Adrenal gland (tissue), 12 donors: ENCODE results near the gene LRP10. TPM values are rescaled to one million over a fixed set of nuclear protein-coding genes. Genes with fewer than 3 reads are reported as not detected.

ENCODE experiments used
- DNase-seq, 7 donors: peaks; one replicate each; pipeline ENCODE4 v3.0.0-alpha.2; 2019 to 2020
- H3K27ac ChIP-seq, 5 donors: fragments of 200-600 bp; sonication (generic) in 4 of 5; 1 replicate in 3 of 5; 2 replicates in 2 of 5; pipeline versions ENCODE4 v1.5.1 to v1.8.0; 2016 to 2020; ENCODE audit warnings: mild to moderate bottlenecking in 1 of 5
- H3K27me3 ChIP-seq: fragments of 200-600 bp; 2 replicates; pipeline ENCODE4 v1.8.0; 2021
- H3K36me3 ChIP-seq, 2 donors: fragments of 200-600 bp; replicated peaks in 1 of 2; 1 replicate in 1 of 2; 2 replicates in 1 of 2; pipeline versions ENCODE4 v1.5.1 to v1.8.0; 2018 to 2022
- H3K4me1 ChIP-seq, 2 donors: fragments of 200-600 bp; replicated peaks in 1 of 2; 1 replicate in 1 of 2; 2 replicates in 1 of 2; pipeline versions ENCODE4 v1.5.1 to v1.8.0; 2018 to 2021
- H3K4me3 ChIP-seq, 4 donors: fragments of 200-600 bp; sonication (generic) in 3 of 4; one replicate each; pipeline ENCODE4 v1.5.1; 2016 to 2018
- H3K9me3 ChIP-seq, 3 donors: fragments of 200-600 bp; sonication (generic) in 1 of 3; replicated peaks in 1 of 3; 1 replicate in 2 of 3; 2 replicates in 1 of 3; pipeline versions ENCODE4 v1.5.1 to v1.8.0; 2016 to 2021
- CTCF ChIP-seq, 6 experiments: fragments of 450-650 bp in 4 of 6; fragments of 200-600 bp in 2 of 6; sonication (generic) in 1 of 6; IDR thresholded peaks; 1 replicate in 5 of 6; 2 replicates in 1 of 6; pipeline versions ENCODE4 v1.5.1 to v1.8.0; 2016 to 2021; ENCODE audit warnings: antibody characterized with exemption in 6 of 6, mild to moderate bottlenecking in 2 of 6, moderate library complexity in 1 of 6
- POLR2A ChIP-seq, 2 donors: fragments of 450-650 bp; IDR thresholded peaks; one replicate each; pipeline ENCODE4 v1.6.1; 2017; ENCODE audit warnings: antibody characterized with exemption in 2 of 2, mild to moderate bottlenecking in 2 of 2, moderate library complexity in 1 of 2
- WGBS, 4 donors: extraction: QIAGEN DNeasy Blood & Tissue Kit in 2 of 4; methylation state at CpG; one replicate each; pipeline versions ENCODE4 v1.1.5 to v1.1.7; 2013 to 2017; 5-methylcytosine and 5-hydroxymethylcytosine counted together
- intact Hi-C, 2 donors: fragments of 100-400 bp; cut with DNase I; formaldehyde crosslinking; loops; one replicate each; pipeline versions ENCODE4 v1.14.1 to v1.15.0; 2022 to 2023
- polyA plus RNA-seq, 3 donors: library from polyadenylated mRNA; stranded (reverse); fragments of 200-250 nt in 2 of 3; fragments of 350-450 nt in 1 of 3; fragmentation: Illumina TruSeq in 1 of 3; extraction: RNeasy Lipid Tissue Mini Kit (QIAGEN cat#74804) in 1 of 3; gene quantifications; one replicate each; pipeline ENCODE4 v1.2.3, GENCODE V29; 2013 to 2014
- total RNA-seq, 9 donors: library from RNA; depleted of rRNA in 4 of 9; stranded (reverse); fragments of >200 nt in 4 of 9; fragments of 120-200 nt in 1 of 9; fragmentation: NEBNext Ultra II Directional in 1 of 9; extraction: Animal tissue kit (Norgen Biotek cat#: 25700) in 1 of 9; gene quantifications; one replicate each; pipeline versions ENCODE4 v1.1.0 to v1.2.4, GENCODE V29; 2013 to 2023
- donor health status: healthy with polysubstance abuse.
- donor health status: Bipolar disorder and iron deficiency.
- donor health status: DM: yes; HTN: yes; CAD: no.
- donor health status: DM: no; HTN: no; CAD: no.
- donor health status: DM: no; HTN: no; CAD: no.
- donor health status: DM: yes; HTN: yes; CAD: no.

Gene LRP10
- total and polyA plus RNA-seq, 12 donors, result 13.1 to 207 (median 83.2) TPM

GRCh38 chr14:22878271-22879246, 7.0 kb downstream of the LRP10 start:
- H3K36me3 ChIP-seq, result peaks cover 0 to 53% of the 10 kb centered on the region in 2 donors
- no peak overlapping the region for H3K27ac ChIP-seq
- peaks cover 0 to under 1% of the 10 kb centered on the region in 2 donors for H3K4me1 ChIP-seq
- intact Hi-C loops, result no loop called here
- no peaks in the 10 kb centered on the region for H3K27me3 ChIP-seq
- TF ChIP-seq CTCF (IDR thresholded peaks at IDR 0.05) (no peak), POLR2A (IDR thresholded peaks at IDR 0.05) (no peak)
- no peak overlapping the region for H3K4me3 ChIP-seq
- peak in 1 of 7 donors; percentile 40 for DNase-seq
- H3K9me3 ChIP-seq, result no peaks in the 10 kb centered on the region
- 83 to 88% (median 87%) methylated on average over 8 of the region's 8 CpGs for WGBS, 4 donors

- DNase-seq, result no peak
- Histone ChIP-seq H3K27ac (no peak overlapping the region), H3K4me1 (no peaks in the 10 kb centered on the region), H3K27me3 (no peaks in the 10 kb centered on the region), H3K4me3 (no peak overlapping the region), H3K36me3 (peaks cover 0 to 18% of the 10 kb centered on the region in 2 donors), H3K9me3 (no peaks in the 10 kb centered on the region)
- TF ChIP-seq POLR2A (IDR thresholded peaks at IDR 0.05) (no peak), CTCF (IDR thresholded peaks at IDR 0.05) (no peak)
- WGBS, 4 donors, result 35 to 51% (median 43%) methylated on average over 7 of the region's 7 CpGs
- intact Hi-C loops, result no loop called here
These were observed 10.5 kb downstream of the LRP10 start for GRCh38 chr14:22882064-22882463.

DNA sequence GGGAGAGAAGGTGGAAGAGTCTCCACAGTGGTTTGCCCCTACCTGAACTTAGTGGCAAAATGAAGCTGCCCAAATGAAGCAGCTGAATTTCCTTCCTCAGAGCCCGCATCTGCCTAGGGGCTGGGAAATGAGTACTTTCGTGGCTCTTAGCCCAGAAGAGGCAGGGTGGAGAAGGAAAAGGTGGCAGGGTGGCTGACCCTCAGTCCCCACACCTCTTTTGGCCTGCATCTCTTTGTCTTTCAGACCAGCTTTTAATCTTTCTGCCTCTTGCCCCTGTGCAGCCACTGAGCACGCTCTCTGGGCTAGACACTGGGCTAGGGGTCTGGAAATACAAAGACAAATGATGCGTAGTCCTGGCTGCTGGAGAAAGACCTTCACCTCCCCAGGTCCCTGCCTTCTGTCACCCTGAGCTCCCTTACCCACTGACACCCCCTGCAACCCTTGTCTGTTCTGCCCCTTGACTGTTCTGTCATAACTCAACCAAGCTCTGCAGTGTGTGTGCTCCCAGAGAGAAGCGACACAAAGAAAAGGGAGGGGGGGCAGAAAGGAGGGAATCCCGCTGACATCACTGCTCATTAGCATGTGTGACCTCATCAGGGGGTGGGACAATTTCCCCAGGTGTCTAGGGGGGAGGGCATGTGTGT, 11.1 kb downstream of the LRP10 start:
- Histone ChIP-seq H3K4me1 (peaks cover 0 to 4% of the 10 kb centered on the region in 2 donors), H3K9me3 (no peaks in the 10 kb centered on the region), H3K27ac (no peak overlapping the region), H3K27me3 (no peaks in the 10 kb centered on the region), H3K36me3 (peaks cover 0 to 12% of the 10 kb centered on the region in 2 donors), H3K4me3 (no peak overlapping the region)
- peak in 6 of 7 donors; percentile 38 to 82 (median 48) for DNase-seq
- no peak for TF ChIP-seq POLR2A (IDR thresholded peaks at IDR 0.05)
- TF ChIP-seq CTCF (IDR thresholded peaks at IDR 0.05), result no peak
- WGBS, 4 donors, result 25 to 39% (median 29%) methylated on average over 6 of the region's 6 CpGs
- intact Hi-C loops, result no loop called here
